HG03064 (cell line): ENCODE measurements around the gene GRIA1.
"Not testable (repeated sequence)": the region's sequence is repeated elsewhere in the genome, so short reads cannot be mapped to it uniquely, and the experiment has no call there.

ENCODE experiments used
- ATAC-seq: cut with Tn5 transposase; IDR thresholded peaks from one replicate; pipeline ENCODE4 v1.9.1; 2021; ENCODE audit warnings: low read depth; ENCODE audit not compliant: unreplicated experiment

Gene GRIA1

DNA sequence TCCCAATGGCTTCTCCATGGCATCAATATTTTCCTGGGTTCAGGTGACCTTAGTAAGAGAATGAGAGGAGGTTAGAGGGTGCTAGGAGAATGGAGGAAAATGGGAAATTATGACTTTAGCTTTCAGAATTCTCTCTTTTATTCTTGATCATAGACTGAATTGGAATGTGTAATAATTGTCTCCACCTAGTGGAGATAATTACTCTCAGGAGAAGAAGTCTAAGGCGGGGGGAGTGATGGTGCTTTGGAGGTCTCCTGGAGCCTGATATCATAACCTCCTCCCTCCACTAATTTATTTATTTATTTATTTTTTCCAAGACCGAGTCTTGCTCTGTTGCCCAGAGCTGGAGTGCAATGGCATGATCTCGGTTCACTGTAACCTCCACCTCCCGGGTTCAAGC, 221.3 kb downstream of the GRIA1 start:
- no peak for ATAC-seq

DNA sequence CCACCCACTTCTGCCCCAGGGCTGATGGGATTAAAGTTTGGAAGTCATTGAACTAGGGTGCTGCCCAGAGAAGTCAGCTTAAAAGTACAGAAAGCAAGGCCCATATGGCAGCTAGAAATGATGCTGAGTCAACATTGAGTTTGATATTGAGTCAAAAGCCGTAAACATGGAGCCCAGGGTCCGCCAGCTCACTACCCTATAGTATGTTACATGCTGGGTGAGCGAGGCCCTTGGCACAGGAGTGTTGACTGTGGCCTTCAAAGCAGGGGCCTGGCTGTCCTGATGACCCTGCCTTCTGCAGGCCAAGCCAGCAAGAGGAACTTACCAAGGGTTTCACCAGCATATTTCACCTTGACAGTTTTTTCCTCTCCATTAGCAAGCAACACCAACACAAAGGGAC, 222.5 kb downstream of the GRIA1 start:
- no peak for ATAC-seq

DNA sequence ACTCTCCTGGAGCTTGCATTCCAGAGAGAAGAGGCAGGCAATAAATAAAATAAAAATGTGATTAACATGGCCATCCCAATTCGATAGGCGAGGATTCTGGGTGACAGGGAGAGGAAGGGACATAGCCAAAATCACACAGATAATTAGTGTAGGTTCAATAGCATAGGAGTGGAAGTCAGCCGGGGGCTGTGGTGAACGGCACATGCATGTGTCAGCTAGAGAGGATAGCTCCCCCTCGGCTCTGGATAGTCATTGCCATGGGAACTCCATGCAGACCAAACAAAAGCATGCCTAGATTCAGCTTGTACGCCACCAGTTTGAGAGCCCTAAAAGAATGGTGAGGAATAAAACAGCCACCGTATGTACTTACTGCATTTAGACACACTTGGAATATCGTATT, 223.5 kb downstream of the GRIA1 start:
- ATAC-seq: no peak

DNA sequence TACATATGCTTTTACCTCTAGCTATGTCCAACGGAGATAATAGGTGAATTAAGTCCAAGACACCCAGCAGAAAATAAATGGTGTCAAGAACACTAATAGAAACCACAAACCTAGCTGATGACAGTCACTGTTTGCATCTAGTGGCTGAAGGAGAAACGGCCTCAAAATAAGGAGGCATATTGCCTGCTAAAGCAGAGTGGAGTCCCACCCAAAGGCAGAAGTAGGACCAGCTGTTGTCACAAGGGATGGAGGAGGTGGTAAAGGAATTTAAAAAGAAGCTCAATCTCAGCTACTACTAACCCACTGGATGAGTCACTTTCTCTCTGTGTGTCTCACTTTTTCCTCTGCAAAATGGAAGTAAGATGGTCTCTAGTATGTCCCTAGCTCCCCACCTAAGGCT, 224.3 kb downstream of the GRIA1 start:
- no peak for ATAC-seq

DNA sequence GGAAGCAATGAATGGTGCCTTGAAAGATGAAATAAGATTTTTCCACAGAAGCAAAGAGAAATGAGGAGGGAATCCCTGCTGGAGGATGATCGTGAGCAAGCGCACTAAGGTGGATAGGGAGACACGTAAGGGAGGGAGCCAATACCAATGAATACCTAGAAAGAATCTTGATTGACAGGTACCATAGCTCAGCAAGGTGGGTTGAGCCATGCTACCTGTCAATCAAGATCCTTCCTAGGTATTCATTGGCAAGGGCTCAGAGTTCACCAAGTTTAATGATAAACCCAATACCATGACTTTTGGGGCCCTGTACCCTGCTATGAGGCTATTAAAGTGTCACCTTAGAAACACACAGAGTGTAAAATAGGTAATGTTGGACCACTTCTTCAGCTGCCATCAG, 226.8 kb downstream of the GRIA1 start:
- ATAC-seq: no peak

DNA sequence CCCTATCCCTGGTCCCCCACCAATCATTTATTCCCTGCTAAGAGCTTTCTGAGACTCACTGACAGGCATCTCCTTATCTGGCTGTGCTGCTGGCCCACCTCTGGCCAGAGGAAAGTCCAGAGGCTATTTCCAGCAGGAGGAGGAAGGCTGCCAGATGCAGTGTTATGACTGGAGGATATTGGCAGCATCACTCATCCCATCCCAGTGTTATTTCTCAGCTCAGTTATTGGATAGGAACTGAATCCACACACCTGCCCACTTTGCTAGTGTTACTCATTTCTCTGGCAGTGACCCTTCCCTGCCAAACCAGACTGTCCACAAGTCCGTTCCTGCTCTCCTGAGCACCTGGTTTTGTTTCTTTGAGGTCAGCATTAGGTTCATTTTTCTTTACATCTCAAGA, 228.2 kb downstream of the GRIA1 start:
- no peak for ATAC-seq

DNA sequence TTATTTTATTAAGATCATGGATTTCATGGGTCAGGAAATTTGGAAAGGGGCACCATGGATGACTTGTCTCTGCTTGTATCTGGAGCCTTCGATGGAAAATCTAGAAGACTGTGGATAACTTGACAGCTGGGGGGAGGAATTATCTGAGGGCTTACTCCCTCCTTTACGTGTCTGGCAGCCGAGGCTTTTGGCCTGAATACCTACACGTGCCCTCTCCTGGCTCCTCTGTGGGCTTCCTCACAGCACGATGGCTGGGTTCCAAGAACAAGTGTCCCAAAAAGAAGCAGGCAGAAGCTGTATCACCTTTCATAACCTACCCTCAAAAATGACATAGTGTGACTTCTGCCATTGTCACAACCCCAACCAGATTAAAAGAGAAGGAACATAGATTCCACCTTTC, 228.9 kb downstream of the GRIA1 start:
- no peak for ATAC-seq

DNA sequence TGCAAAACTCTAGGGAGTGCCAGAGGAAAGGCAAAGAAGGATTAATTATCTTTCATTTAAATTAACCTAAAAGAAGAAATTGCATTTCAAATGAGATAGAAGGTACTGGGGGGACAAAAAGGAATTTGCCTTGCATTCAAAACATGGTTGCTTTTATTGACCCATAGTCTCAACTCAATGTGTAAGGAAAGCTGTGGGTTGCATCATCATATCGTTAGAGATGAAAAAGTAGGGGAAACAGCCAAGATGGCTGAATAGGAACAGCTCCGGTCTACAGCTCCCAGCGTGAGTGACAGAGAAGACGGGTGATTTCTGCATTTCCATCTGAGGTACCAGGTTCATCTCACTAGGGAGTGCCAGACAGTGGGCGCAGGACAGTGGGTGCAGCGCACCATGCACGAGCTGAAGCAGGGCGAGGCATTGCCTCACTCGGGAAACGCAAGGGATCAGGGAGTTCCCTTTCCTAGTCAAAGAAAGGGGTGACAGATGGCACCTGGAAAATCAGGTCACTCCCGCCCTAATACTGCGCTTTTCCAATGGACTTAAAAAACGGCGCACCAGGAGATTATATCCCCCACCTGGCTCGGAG, 232.6 kb downstream of the GRIA1 start:
- ATAC-seq: not testable (repeated sequence)

DNA sequence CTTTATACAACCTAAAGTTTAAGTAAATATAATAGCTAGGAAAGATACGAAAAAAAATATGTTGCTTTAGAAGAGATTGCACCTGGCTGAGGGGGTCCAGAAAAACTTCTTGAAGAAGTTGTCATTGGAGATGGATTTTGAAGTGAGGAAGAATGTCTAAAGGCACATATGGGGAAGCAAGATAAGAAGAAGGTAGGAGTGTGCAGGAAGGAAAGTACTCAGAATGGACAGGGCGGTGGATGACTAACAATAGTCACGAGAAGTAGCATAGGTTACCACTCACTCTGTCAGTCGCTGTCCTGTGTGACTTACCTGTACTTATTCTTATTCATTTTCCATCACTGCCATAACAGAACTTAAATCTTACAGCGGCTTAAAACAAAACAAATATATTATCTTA, 251.6 kb downstream of the GRIA1 start:
- no peak for ATAC-seq

DNA sequence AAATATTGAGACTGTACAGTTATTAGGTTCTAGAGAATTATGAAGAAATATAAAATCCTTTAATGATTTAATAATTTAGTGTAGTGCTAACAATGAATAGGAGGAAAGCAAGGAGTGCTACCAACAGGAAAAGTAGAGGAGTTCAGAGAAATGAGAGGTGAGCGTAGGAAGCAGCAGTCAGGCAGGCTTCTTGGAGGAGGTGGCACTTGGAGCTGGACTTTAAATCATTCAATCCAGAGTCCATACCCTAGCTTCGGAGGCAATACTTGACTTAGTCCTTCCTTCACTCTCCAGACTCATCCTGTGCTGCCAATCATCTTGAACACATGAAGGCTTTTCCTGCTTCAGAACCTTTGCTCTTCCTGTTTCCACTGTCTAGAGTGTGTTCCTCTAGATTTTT, 254.3 kb downstream of the GRIA1 start:
- no peak for ATAC-seq

DNA sequence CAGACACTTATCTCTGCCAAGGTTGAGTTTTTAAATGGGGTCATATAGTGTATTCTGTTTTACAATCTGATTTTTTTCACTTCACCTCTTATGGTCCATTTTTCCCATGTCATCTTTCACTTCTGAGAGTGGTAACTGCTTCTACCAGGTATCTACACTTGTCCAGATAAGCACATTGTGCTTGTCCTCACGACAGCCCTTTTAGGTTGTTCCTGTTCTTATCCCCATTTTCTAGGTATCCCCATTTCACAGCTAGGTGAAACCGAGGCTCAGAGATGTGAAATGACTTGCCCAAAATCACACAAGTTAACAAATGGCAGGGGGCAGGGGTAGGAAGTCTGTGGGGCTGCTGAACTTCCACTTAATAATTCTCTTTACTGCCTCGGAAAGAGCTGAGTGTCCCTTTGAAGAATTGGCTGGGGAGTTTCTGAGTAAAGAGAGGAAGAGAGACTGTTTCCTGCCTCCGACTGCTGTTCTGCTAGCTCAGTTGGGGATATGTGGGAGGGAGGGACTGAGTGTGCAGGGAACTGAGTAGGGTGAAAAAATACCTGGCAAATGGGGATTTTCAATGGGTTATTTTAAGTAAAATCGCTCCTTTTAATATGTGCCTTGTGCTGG, 255.4 kb downstream of the GRIA1 start:
- no peak for ATAC-seq

DNA sequence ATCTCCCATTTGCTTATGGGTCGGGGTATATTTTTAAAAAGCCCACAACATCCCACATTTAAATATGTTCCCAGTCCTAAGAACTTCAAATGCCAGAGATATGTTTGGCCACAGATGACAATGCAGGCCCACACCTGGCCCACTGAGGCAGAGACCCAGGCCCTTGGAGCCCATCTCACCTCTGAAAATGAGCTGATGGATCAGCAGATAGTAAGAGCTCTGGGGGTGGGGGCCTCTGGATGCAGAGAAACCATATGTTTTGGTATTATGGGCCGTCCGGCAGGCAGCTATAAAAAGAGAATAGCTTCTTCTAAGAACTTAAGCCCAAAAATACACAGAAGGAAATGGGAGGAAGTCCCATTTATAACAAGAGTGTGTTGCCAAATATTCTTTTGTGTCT, 256.0 kb downstream of the GRIA1 start:
- ATAC-seq: no peak

DNA sequence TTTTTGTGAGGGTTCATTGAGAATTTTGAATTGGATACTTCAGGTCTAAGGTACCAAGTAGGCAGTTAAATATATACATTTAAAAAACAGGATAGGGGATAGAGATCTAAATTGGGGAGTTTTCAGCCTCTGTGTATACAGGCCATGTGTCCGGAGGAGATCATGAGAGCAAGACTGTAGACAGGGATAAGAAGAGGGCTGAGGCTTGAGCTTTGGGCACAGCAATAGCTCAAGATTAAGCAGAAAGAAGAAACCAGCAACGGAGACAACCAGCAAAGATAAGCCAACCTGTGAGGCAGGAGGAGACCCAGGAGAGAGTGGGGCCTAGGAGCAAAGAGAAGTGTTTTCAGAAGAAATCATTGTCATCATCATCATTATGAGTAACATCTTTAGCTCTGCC, 258.4 kb downstream of the GRIA1 start:
- ATAC-seq: no peak

DNA sequence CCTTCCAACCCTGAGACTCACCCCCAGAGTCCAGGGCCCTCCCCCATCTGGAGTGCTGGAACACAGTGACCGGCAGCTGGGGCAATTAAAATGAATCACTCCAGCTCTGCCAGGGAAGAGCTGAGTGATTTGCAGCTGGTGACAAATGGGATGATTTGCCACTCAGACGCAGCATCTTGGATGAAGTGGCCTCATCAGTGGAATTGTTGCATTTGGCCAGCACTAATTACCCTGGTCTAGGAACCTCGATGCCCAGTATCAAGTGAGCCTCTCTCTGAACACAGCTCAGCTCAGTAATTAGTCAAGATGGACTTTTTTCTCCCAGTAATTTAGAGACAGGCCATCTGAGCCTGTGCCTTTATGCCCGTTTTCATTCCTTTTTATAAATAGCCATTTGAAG, 259.5 kb downstream of the GRIA1 start:
- no peak for ATAC-seq

DNA sequence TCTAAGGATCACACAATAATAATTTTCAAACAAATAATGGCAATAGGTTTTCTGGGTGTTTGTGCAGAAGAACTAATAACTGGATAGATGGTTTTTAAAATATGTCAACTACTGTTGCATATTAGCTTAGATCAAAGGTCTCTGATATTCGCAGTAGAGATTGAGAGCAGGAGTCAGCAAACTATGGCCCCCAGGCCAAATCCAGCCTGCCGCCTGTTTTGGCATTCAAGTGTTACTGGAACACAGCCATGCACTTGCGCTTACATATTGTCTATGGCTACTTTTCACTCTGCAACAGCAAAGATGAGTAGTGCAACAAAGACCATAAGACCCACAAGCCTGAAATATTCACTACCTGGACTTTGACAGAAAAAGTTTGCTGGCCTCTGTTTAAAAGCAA, 260.8 kb downstream of the GRIA1 start:
- ATAC-seq: no peak

DNA sequence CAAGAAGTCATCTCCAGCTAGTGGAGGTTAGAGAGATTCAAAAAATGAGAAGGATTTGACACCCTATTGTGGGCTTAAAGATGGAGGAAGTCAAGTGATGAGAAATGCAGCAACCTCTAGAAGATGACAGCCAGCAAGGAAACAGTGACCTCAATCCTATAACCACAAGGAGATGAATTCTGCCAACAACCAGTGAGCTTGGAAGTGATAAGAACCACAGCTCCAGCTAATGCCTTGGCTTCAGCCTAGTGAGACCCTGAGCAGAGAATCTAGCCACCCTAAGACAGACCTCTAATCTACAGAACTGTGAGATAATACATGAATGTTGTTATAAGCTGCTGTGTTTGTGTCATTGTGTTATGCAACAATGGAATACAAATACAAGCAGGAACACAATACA, 262.4 kb downstream of the GRIA1 start:
- ATAC-seq: no peak

DNA sequence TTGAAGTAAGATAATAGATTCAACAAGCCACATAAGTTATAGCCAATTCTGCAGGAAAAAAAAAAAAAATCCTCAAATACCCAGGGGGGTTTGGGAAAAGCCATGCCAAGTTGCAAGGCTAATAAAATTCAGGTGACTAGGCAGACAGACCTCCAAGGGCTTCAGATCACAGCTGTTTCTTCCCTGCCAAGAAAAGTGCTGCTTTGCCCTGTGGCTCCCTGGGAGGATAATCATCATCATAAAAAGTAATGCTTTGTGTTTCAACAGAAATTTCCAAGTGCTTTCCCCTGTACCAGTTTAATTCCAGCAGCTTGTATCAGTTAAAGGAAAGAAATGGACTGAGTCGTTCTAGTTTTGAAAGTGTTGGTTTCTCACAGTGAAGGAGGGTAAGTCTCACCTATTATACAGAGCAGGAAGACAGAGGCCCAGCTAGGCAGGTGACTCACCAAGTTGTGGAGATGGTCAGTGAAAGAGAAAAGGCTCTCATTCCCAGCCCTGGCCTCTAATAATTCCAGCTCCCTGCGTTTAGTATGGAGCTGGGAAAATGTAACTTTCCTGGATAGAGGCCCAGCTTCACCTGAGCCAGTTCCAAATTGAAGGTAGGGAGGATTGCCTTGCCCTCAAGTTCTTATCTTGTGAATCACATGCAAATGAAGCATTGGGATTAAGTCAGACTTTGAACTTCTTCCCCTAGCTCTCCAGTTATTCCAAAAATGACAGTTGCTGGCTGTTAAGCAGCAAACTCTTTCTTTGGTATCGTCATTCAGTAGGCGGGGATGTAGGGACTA, 263.4 kb downstream of the GRIA1 start:
- ATAC-seq: no peak

DNA sequence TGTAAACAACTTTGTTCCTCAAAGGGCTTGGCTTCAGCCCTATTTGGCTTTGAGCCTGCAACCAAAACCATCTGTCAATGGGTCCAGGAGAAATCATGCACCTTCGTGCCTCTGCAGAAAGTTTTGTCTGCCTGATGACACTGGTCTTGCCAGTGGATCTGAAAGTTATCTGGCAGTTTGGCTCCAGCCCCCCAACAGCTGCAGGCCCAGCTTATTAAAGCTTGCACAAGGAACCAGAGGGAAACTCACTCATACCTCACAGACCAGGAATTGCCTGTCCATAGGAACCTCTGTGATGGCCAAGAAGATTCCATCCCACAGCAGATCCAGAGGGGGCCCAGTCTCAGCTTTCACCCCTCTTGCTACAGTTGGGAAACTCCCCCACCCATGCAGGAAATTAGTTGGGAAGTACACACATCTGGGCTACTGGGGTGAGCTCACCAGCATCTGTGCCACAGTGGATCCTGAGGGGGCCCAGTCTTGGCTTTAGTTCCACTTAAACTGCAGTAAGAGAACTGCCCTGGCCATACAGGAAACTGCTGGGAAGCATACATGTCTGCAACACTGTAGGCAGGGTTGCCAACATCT, 265.5 kb downstream of the GRIA1 start:
- no peak for ATAC-seq

DNA sequence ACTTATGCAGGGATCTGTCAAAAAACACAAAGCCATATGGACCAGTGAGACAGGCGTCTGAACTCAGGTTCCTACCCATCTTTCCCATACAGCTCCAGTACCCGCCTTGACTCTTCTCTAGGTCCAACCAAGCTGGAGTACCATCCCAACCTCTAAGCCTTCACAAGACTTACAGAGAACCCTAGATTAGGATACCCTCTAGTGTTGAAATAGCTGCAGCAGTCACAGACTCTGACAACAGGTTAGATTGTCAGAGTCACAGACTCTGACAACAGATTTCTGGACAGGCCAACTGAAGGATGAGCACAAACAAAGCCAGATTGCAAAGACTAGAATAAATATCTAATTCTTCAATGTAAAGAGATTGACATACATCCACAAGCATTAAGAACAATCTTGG, 266.1 kb downstream of the GRIA1 start:
- ATAC-seq: no peak

DNA sequence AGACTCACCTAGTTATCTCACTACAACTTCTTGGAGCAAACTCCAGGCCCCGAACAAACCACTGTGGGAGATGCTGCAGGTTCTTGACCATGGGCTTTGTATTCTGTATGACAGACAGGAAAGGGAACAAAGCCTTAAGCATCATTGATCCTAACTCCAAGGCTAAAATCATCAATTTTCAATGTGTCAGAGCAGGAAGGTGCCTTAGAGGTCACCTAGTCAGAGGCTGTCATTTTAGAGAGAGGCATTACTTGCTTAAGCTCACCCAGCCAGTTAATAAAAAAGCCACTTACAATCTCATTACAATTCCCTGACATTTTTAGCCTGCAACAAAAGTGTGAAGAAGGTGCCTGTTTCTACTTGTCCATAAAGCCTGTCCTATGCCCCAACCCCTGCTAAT, 275.5 kb downstream of the GRIA1 start:
- no peak for ATAC-seq

DNA sequence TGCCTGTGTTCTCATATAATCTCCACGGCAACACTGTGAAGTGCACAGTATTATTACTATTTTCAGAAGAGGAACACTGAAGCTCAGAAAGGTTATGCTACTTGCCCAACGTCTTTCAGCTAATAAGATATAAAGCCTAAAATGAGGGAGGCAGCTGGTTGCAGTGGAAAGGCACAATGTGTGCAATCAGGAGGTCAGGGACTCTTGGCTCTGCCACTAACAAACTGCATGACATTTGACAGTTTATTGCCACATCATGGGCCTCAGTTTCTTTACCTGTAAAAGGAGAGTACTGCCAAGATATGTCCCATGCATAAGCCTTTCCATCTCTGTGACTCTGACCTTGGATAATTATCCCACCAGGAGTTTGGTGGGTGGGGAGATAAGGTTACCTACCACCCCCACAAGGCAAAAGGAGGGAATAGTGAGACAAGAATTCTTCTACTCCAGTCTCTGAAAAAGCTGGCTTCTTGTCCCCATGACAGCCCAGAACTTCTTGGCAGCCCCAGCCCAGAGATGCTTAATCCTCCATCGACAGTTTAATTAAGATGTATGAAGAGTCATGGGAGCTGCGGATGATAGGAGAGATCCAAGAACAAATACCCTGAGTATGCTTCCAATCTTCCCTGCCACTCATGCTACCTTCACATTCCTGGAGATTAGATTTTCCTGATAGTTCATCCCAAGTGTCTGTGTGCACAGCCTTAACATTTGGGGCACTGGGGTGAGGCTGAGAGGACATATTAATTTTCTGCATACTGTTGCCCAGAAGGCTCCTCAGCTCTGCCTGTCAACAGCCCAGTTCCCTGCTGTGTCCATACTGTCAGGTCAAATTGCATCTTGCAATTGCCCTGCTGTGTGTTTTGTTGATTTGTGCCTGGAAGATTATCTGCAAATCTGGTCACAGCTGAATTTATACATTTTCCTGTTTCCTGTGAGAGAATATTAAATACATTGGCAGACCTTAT, 277.0 kb downstream of the GRIA1 start:
- no peak for ATAC-seq
